DMS53 (cell line): Measurements from ENCODE around the gene FOSL1.
"Not testable (repeated sequence)": the region's sequence is repeated elsewhere in the genome, so short reads cannot be mapped to it uniquely, and the experiment has no call there.

Experiments
- DNase-seq: peaks from one replicate; lab custom pipeline; 2025; lab: John Stamatoyannopoulos, UW

Gene FOSL1

GRCh38 chr11:65852508-65853245, 47.5 kb downstream of the FOSL1 start:
- peak; percentile 60 for DNase-seq

DNA sequence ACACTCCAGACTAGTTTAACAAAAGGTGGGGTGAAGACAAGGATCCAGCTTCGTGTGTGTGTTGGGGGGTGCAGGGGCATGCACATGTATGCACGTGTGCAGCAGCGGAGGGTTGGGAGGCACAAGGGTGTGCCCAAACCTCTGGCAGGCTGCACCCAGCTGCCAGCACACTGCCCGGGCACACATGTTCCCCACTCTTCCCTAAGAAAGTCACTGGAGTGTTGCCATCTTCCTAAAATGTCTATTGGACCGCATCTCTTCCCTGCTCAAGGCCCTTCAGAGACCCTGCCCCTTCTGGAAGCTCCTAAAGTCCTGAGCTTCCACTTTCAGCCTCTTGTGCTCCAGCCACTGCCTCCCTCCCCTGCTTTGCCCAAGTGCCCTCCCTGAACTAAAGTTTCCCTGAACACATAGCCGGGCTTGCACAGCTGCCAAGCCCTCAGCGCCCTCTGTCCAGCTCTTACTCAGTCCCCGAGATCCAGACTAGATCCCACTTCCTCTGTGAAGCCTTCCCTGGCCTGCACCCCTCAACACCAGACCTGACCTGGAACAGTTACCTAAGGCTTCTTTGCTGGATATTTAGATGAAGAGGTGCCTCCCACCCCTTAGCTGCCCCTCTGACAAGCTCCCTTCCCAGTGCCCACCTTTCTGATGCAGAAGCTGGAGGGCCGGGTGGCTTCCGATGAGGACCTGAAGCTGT, 48.2 kb downstream of the FOSL1 start:
- DNase-seq: peak; percentile 50

GRCh38 chr11:65851083-65851579, 49.1 kb downstream of the FOSL1 start:
- peak; percentile 63 for DNase-seq

DNA sequence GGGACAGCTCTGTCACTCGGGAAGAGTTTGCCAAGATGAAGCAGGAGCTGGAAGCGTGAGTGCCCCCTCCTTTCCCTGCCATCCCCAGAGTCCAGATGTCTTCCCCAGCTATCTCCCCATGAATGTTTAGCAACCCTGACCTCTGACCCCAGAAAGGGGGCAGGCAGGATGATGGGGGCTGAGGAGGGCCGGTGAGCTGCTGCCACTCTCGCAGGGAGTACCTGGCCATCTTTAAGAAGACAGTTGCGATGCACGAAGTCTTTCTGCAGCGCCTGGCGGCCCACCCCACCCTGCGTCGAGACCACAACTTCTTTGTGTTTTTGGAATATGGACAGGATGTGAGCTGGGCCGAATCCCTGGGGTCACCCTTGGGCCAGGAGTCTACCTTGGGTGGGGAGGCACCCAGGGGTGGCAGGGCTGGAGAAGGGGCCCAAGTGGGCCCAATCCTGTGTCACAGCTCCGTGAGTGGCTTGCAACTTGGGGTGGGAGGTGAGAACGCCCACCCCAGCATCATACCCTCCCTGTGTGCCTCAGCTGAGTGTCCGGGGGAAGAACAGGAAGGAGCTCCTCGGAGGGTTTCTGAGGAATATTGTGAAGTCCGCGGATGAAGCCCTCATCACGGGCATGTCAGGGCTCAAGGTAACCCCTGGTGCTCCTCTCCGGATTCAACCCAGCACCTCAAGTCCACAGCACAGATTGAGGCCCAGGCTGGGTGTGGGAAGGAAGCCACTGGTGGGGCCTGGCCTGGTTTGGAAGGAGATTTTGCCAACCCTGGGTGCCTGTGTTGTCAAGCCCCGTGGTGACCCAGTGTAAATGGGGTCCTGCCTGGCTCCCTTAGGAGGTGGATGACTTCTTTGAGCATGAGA, 49.7 kb downstream of the FOSL1 start:
- DNase-seq: peak; percentile 49

- no peak for DNase-seq
These were observed 50.4 kb downstream of the FOSL1 start for GRCh38 chr11:65849771-65850216.

DNA sequence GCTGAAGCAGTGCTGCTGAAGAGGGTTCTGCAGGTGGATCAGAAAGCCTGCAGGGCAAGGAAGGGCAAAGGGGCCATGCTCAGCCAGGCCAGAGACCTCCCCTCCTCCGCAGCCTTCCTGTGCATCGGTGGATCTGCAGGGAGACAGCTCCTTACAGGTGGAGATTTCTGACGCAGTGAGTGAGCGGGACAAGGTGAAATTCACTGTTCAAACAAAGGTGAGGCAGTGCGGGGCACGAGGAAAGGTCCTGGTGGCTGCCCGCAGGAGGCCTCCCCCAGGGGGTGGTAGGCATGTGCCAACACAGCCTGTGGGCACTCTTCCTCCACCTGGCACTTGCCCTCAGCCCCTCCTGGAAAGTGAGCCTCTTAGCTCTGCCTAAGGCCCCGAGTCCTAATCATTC, 50.8 kb downstream of the FOSL1 start:
- no peak for DNase-seq

DNA sequence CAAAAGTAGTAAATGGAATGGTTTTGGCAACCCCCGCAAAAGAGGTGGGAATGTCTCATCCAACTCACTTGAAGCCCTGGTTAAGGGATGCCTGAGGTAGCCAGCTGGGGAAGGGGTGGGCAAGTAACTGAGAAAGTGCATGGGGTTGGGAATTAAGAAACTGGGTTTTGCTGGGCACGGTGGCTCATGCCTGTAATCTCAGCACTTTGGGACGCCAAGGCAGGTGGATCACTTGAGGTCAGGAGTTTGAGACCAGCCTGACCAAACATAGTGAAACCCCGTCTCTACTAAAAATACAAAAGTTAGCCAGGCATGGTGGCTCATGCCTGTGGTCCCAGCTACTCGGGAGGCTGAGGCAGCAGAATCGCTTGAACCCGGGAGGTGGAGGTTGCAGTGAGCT, 51.5 kb downstream of the FOSL1 start:
- not testable (repeated sequence) for DNase-seq

- DNase-seq: no peak
These were observed 52.4 kb downstream of the FOSL1 start for GRCh38 chr11:65847746-65848145.

DNA sequence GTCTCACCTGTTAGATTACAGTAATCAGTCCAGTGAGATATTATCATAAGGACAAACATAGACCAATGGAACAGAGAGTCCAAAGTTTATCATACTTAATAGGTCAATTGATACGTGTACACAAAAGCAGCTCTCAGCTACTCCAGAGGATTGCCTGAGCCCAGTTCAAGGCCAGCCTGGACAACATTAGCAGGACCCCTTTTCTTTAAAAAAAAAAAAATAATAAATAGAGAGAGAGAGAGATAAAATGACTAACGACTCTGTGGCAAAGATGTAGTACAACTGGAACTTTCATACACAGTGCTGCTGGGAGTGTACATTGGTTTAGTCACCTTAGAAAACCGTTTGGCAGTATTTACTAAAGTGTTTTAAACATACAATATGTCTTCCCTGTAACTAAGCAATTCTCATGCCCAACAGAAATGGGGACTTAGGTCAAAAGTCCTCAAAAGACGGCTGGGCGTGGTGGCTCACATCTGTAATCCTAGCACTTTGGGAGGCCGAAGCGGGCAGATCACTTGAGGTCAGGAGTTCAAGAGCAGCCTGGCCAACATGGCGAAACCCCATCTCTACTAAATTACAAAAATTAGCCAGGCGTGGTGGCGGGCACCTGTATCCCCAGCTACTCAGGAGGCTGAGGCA, 55.8 kb downstream of the FOSL1 start:
- no peak for DNase-seq

GRCh38 chr11:65843811-65844210, 56.4 kb downstream of the FOSL1 start:
- DNase-seq: no peak

GRCh38 chr11:65842144-65842543, 58.0 kb downstream of the FOSL1 start:
- DNase-seq: no peak
